ENCODE data around the gene TRIM33. TPM values are rescaled to one million over a fixed set of nuclear protein-coding genes. Genes with fewer than 3 reads are reported as not detected.

TRIM33 gene
- total and polyA plus RNA-seq, 2 donors (not counting 3 experiments of a cell fraction or from before 2014, with no cell fraction given) = 10.3 to 29.1 TPM

- TF ChIP-seq POLR2A (IDR thresholded peaks at IDR 0.05; ENCODE audit: low read depth, low read length) = no peak
- TF ChIP-seq MYC (IDR thresholded peaks at IDR 0.05; ENCODE audit: low read depth, low read length) = no peak
- TF ChIP-seq JUN (IDR thresholded peaks at IDR 0.05; ENCODE audit: borderline replicate concordance, insufficient read depth, insufficient read length, low read depth) = no peak
- no peak for TF ChIP-seq FOS (IDR thresholded peaks at IDR 0.05; ENCODE audit: borderline replicate concordance, insufficient read depth, low read length)
- no peak for TF ChIP-seq EZH2 (IDR thresholded peaks at IDR 0.05; ENCODE audit: borderline replicate concordance, low read depth, low read length, severe bottlenecking)
- TF ChIP-seq, protein P1, sequence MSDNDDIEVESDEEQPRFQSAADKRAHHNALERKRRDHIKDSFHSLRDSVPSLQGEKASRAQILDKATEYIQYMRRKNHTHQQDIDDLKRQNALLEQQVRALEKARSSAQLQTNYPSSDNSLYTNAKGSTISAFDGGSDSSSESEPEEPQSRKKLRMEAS (IDR thresholded peaks at IDR 0.05; ENCODE audit: insufficient read depth, insufficient read length) = no peak
- TF ChIP-seq POLR2AphosphoS5 (IDR thresholded peaks at IDR 0.05; ENCODE audit: insufficient read depth, low read depth, low read length) = no peak
- TF ChIP-seq, protein P2, sequence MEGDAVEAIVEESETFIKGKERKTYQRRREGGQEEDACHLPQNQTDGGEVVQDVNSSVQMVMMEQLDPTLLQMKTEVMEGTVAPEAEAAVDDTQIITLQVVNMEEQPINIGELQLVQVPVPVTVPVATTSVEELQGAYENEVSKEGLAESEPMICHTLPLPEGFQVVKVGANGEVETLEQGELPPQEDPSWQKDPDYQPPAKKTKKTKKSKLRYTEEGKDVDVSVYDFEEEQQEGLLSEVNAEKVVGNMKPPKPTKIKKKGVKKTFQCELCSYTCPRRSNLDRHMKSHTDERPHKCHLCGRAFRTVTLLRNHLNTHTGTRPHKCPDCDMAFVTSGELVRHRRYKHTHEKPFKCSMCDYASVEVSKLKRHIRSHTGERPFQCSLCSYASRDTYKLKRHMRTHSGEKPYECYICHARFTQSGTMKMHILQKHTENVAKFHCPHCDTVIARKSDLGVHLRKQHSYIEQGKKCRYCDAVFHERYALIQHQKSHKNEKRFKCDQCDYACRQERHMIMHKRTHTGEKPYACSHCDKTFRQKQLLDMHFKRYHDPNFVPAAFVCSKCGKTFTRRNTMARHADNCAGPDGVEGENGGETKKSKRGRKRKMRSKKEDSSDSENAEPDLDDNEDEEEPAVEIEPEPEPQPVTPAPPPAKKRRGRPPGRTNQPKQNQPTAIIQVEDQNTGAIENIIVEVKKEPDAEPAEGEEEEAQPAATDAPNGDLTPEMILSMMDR (IDR thresholded peaks at IDR 0.05; ENCODE audit: extremely low read depth in 1 of 2, insufficient read depth in 1 of 2, low read depth in 1 of 2, low read length in 2 of 2) = no peak
- no peak for TF ChIP-seq GATA2 (IDR thresholded peaks at IDR 0.05; ENCODE audit: insufficient read depth, insufficient read length, low read depth, low read length)
- Histone ChIP-seq H3K27ac (ENCODE audit: insufficient read depth, low read depth, low read length) (no peak overlapping the region), H3K4me2 (ENCODE audit: insufficient read depth, low read length) (no peak overlapping the region), H3K9me1 (replicated peaks; ENCODE audit: control insufficient read depth, extremely low read depth, insufficient read depth, low read length) (no peaks in the 10 kb centered on the region), H3K36me3 (ENCODE audit: control insufficient read depth in 2 of 2, extremely low read depth in 1 of 2, insufficient read depth in 2 of 2, low read length in 2 of 2) (no peaks in the 10 kb centered on the region), H3K4me1 (ENCODE audit: control insufficient read depth, extremely low read depth, insufficient read depth, low read length) (no peaks in the 10 kb centered on the region), H2AFZ (ENCODE audit: low read depth, low read length) (no peak overlapping the region), H3K27me3 (ENCODE audit: control insufficient read depth in 2 of 2, insufficient read depth in 2 of 2, low read length in 2 of 2) (no peaks in the 10 kb centered on the region), H4K20me1 (replicated peaks; ENCODE audit: control insufficient read depth, extremely low read depth, insufficient read depth, low read length) (peaks cover 8% of the 10 kb centered on the region), H3K9me3 (replicated peaks; ENCODE audit: control insufficient read depth, insufficient read depth, low read length) (no peaks in the 10 kb centered on the region), H3K9ac (replicated peaks; ENCODE audit: extremely low read depth, insufficient read depth, low read length) (no peak overlapping the region), H3K4me3 (replicated peaks in 1 of 3; ENCODE audit: insufficient read depth in 1 of 3, low read depth in 1 of 3, low read length in 3 of 3) (no peak overlapping the region), H3K79me2 (ENCODE audit: control insufficient read depth, insufficient read depth, low read length) (peaks cover 60% of the 10 kb centered on the region)
- ChIA-PET CTCF (no interaction called here), POLR2A (no interaction called here)
- dilution Hi-C loops (cut with MboI; ENCODE audit: extremely low pct_ligation_motif_present, low sequenced_read_pairs) = no loop called here
- no TSS peak for BruUV-seq (replicated peaks)
- intact Hi-C loops (cut with micrococcal nuclease) = no loop called here
- FAIRE-seq = no peak
- DNase-seq (ENCODE audit: low read depth, low spot score) = no peak
These were observed 44.5 kb downstream of the TRIM33 start for GRCh38 chr1:114466334-114467014.

Measured in endothelial cell of umbilical vein (primary cell).